ENCODE measurements around the gene TTC21A.

DNA sequence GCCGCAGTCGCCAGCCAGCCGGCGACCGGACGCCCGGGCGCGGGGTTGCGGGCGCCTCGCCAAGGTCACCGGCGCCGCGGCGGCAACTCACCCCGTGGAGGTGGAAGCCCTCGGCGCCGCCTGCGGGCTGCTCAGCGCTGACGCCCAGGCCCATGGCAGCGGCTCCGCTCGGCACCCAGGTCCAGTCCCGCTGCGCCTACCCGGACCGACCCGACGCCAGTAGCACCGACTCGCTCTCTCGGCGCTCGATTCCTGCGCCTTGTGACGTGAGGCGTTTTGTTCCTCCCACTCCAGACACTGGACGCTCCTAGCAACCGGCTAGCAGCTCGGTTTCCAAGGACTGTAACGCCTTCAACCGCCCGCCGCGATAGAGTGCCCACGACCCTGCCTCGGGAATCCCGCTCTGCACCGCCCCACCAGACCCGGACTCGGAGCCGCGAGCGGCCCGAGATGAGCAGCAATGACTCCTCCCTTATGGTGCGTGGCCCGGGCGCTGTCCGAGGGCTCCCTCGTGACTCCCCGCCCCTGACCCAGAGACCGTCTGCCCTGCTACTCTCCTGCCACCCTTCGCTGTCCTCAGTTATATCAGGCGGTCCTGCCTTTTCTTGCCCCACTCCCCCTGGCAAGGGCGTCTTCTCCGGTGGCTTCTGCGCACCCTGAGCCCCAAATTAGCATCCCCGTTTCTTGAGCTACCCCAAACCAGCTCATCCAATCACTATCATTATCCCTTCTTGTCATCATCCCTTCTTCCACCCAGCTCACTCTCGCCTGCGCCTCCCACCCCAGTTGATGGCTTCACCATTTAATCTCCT lies at the start of gene TTC21A, which contains the start of gene GORASP1:
- no peak for TF ChIP-seq CTCF (conservative IDR thresholded peaks at IDR 0.05)
- TF ChIP-seq EZH2 (IDR thresholded peaks at IDR 0.05; ENCODE audit: low read depth), result no peak

All from PC-9 (cell line).